ENCODE data around the gene YWHAH. TPM values are rescaled to one million over a fixed set of nuclear protein-coding genes. Genes with fewer than 3 reads are reported as not detected.

YWHAH gene
- total RNA-seq, 2 experiments from 2014 or later = 24.4 to 26.1 TPM

- ATAC-seq (ENCODE audit: poor library complexity) (no peak), DNase-seq (no peak)
- Histone ChIP-seq H3K9me3 (ENCODE audit: control insufficient read depth in 1 of 2, insufficient read depth in 1 of 2, low read length in 2 of 2) (no peaks in the 10 kb centered on the region), H3K36me3 (ENCODE audit: insufficient read depth, low read length) (peaks cover 19% of the 10 kb centered on the region), H3K4me3 (ENCODE audit: low read length) (no peak overlapping the region), H3K27me3 (ENCODE audit: control insufficient read depth in 1 of 2, insufficient read depth in 2 of 2, low read length in 2 of 2) (no peaks in the 10 kb centered on the region), H3K4me1 (ENCODE audit: insufficient read depth, low read length) (peaks cover 57% of the 10 kb centered on the region), H3K27ac (ENCODE audit: low read depth in 1 of 2, low read length in 2 of 2) (no peak overlapping the region)
- H3K27me3 Mint-ChIP-seq = no peaks in the 10 kb centered on the region
- POLR2A ChIA-PET = no interaction called here
- no peak overlapping the region for H3K4me3 Mint-ChIP-seq
- H3K27ac Mint-ChIP-seq = peak overlapping the region; percentile 86
- peaks cover 71% of the 10 kb centered on the region for H3K4me1 Mint-ChIP-seq (ENCODE audit: low read depth)
- CTCF ChIA-PET = interaction anchor here (1.5 kb wide), 1 partner anchor 17 kb away, joined by 6 read pairs; no protein-coding TSS in a partner anchor
- peaks cover 18% of the 10 kb centered on the region for H3K36me3 Mint-ChIP-seq (ENCODE audit: low read depth)
- intact Hi-C loops (cut with DNase I, micrococcal nuclease) = no loop called here
- no peak for TF ChIP-seq CTCF (IDR thresholded peaks at IDR 0.05)
- H3K9me3 Mint-ChIP-seq = no peaks in the 10 kb centered on the region
Measured at GRCh38 chr22:31953261-31953660, 8.9 kb downstream of the YWHAH start.

GRCh38 chr22:31954535-31955523 is 10.5 kb downstream of the YWHAH start:
- Mint-ChIP-seq H3K4me3 (peak overlapping the region; percentile 31), H3K27me3 (no peaks in the 10 kb centered on the region), H3K9me3 (no peaks in the 10 kb centered on the region), H3K27ac (peak overlapping the region; percentile 86), H3K36me3 (ENCODE audit: low read depth) (peaks cover 18% of the 10 kb centered on the region), H3K4me1 (ENCODE audit: low read depth) (peaks cover 83% of the 10 kb centered on the region)
- ChIA-PET POLR2A (interaction anchor here (0.5 to 5.7 kb wide), 4 partner anchors 10 to 293 kb away, joined by 3 to 48 read pairs (median 6); partner anchors contain the start of genes PISD and YWHAH), CTCF (interaction anchor here (0.7 to 1.4 kb wide), 3 partner anchors 16 to 217 kb away, joined by 3 to 6 read pairs (median 3); no protein-coding TSS in a partner anchor)
- peaks cover 14% of the 10 kb centered on the region for H3K36me3 ChIP-seq (ENCODE audit: insufficient read depth, low read length)
- no peaks in the 10 kb centered on the region for H3K27me3 ChIP-seq (ENCODE audit: control insufficient read depth in 1 of 2, insufficient read depth in 2 of 2, low read length in 2 of 2)
- intact Hi-C loops (cut with DNase I, micrococcal nuclease) = no loop called here
- H3K27ac ChIP-seq (ENCODE audit: low read depth in 1 of 2, low read length in 2 of 2) = peak overlapping the region in 1 of 2 donors; percentile 39
- DNase-seq (peak in 1 of 14 experiments; percentile 38), ATAC-seq (ENCODE audit: poor library complexity) (peak; percentile 60)
- H3K9me3 ChIP-seq (ENCODE audit: control insufficient read depth in 1 of 2, insufficient read depth in 1 of 2, low read length in 2 of 2) = no peaks in the 10 kb centered on the region
- H3K4me1 ChIP-seq (ENCODE audit: insufficient read depth, low read length) = peaks cover 73% of the 10 kb centered on the region
- no peak for TF ChIP-seq CTCF (IDR thresholded peaks at IDR 0.05)
- H3K4me3 ChIP-seq (ENCODE audit: low read length) = no peak overlapping the region

- no peak for TF ChIP-seq CTCF (IDR thresholded peaks at IDR 0.05)
- H3K9me3 ChIP-seq (ENCODE audit: control insufficient read depth in 1 of 2, insufficient read depth in 1 of 2, low read length in 2 of 2) = no peaks in the 10 kb centered on the region
- Mint-ChIP-seq H3K27ac (peak overlapping the region; percentile 86), H3K9me3 (no peaks in the 10 kb centered on the region), H3K4me1 (ENCODE audit: low read depth) (peaks cover 82% of the 10 kb centered on the region), H3K36me3 (ENCODE audit: low read depth) (peaks cover 14% of the 10 kb centered on the region), H3K27me3 (no peaks in the 10 kb centered on the region), H3K4me3 (peak overlapping the region; percentile 11)
- DNase-seq (peak in 4 of 14 experiments; percentile 12 to 40 (median 37)), ATAC-seq (ENCODE audit: poor library complexity) (peak; percentile 27)
- intact Hi-C loops (cut with DNase I, micrococcal nuclease) = no loop called here
- no peak overlapping the region for H3K4me3 ChIP-seq (ENCODE audit: low read length)
- no peaks in the 10 kb centered on the region for H3K27me3 ChIP-seq (ENCODE audit: control insufficient read depth in 1 of 2, insufficient read depth in 2 of 2, low read length in 2 of 2)
- ChIA-PET CTCF (interaction anchor here (1.4 to 7.2 kb wide), 3 partner anchors 9 to 21 kb away, joined by 3 to 42 read pairs (median 4); no protein-coding TSS in a partner anchor), POLR2A (interaction anchor here (2.0 to 5.7 kb wide), 2 partner anchors 12 to 295 kb away, joined by 7 to 48 read pairs; partner anchors contain the start of genes PISD and YWHAH)
- H3K36me3 ChIP-seq (ENCODE audit: insufficient read depth, low read length) = peaks cover 7% of the 10 kb centered on the region
- peaks cover 65% of the 10 kb centered on the region for H3K4me1 ChIP-seq (ENCODE audit: insufficient read depth, low read length)
- H3K27ac ChIP-seq (ENCODE audit: low read depth in 1 of 2, low read length in 2 of 2) = peak overlapping the region; percentile 25 to 43
Measured at GRCh38 chr22:31956360-31956759, 12.0 kb downstream of the YWHAH start.

Data from CD4-positive, alpha-beta T cell (primary cell).